SU-DHL-6 (cell line): ENCODE data around the gene MAGEC1.
"Not testable (repeated sequence)": the region's sequence is repeated elsewhere in the genome, so short reads cannot be mapped to it uniquely, and the experiment has no call there.

Experiments used
- H2AFZ ChIP-seq: fragments of 200-600 bp; sonication (generic); 2 replicates; pipeline ENCODE4 v1.6.1; 2014; ENCODE audit warnings: low read depth, mild to moderate bottlenecking, moderate library complexity, mixed read lengths, antibody characterized with exemption, low read length; ENCODE audit not compliant: severe bottlenecking
- H3F3A ChIP-seq: fragments of 200-600 bp; shearing (Covaris generic); 2 replicates; pipeline ENCODE4 v1.6.0; 2016; ENCODE audit warnings: antibody characterized with exemption, mild to moderate bottlenecking; ENCODE audit not compliant: insufficient read depth
- H3K27ac ChIP-seq: fragments of 200-600 bp; sonication (generic); 2 replicates; pipeline ENCODE4 v1.5.1; 2016; ENCODE audit warnings: low read depth, mild to moderate bottlenecking, low read length, moderate library complexity, mixed read lengths
- H3K27me3 ChIP-seq: fragments of 200-600 bp; sonication (generic), shearing (Covaris generic); 2 replicates; pipeline ENCODE4 v1.6.0; 2014; ENCODE audit warnings: mild to moderate bottlenecking, low read length
- H3K36me3 ChIP-seq: fragments of 200-600 bp; sonication (generic); 2 replicates; pipeline ENCODE4 v1.6.1; 2014; ENCODE audit warnings: mild to moderate bottlenecking, low read length, mixed read lengths
- H3K4me2 ChIP-seq: fragments of 300-600, 200-600 bp; shearing (Covaris generic), sonication (generic); 2 replicates; pipeline ENCODE4 v1.6.0; 2014; ENCODE audit warnings: low read length, low read depth, mild to moderate bottlenecking; ENCODE audit not compliant: poor library complexity, severe bottlenecking
- H3K4me3 ChIP-seq: fragments of 200-600 bp; sonication (generic); 2 replicates; pipeline ENCODE4 v1.5.1; 2014; ENCODE audit warnings: antibody characterized with exemption, low read length, mild to moderate bottlenecking, mixed read lengths; ENCODE audit not compliant: insufficient read depth, poor library complexity, severe bottlenecking
- H3K79me2 ChIP-seq: fragments of 200-600 bp; sonication (generic); 2 replicates; pipeline ENCODE4 v1.6.1; 2014; ENCODE audit warnings: mild to moderate bottlenecking, low read length, moderate library complexity; ENCODE audit not compliant: insufficient read depth
- H3K9ac ChIP-seq: fragments of 200-600 bp; sonication (generic); 2 replicates; pipeline ENCODE4 v1.7.0; 2014; ENCODE audit warnings: mild to moderate bottlenecking, low read length
- H3K9me2 ChIP-seq: fragments of 200-600 bp; sonication (generic); replicated peaks from 2 replicates; pipeline ENCODE4 v1.6.1; 2014; ENCODE audit warnings: low read length; ENCODE audit not compliant: insufficient read depth
- H3K9me3 ChIP-seq: fragments of 200-600 bp; sonication (generic); 2 replicates; pipeline ENCODE4 v1.6.1; 2014; ENCODE audit warnings: low read length, mixed read lengths; ENCODE audit not compliant: insufficient read depth
- H4K20me1 ChIP-seq: fragments of 200-600 bp; sonication (generic); 2 replicates; pipeline ENCODE4 v1.6.1; 2014; ENCODE audit warnings: low read depth, mild to moderate bottlenecking, antibody characterized with exemption, low read length, moderate library complexity, mixed read lengths
- CTCF ChIP-seq: fragments of 200-600 bp; sonication (generic); IDR thresholded peaks from one replicate; pipeline ENCODE4 v1.5.1; 2017; ENCODE audit warnings: antibody characterized with exemption, mild to moderate bottlenecking, low read length, moderate library complexity; ENCODE audit not compliant: insufficient read depth, poor library complexity, severe bottlenecking
- EZH2phosphoT487 ChIP-seq: fragments of 200-600 bp; sonication (generic), shearing (Covaris generic); conservative IDR thresholded peaks from 2 replicates; pipeline ENCODE4 v1.6.1; 2018; ENCODE audit warnings: mild to moderate bottlenecking, antibody characterized with exemption, low read length, moderate library complexity, mixed read lengths

MAGEC1 gene

GRCh38 chrX:141903400-141904155 is at the start of gene MAGEC1:
Gene MAGEC1, plus strand, starts transcription at chrX:141903894. Its CDS starts 1,179 bp downstream, at chrX:141905073.
- Histone ChIP-seq H4K20me1 (no peaks in the 10 kb centered on the region), H3K9me2 (no peaks in the 10 kb centered on the region), H2AFZ (no peak within 1 kb of the TSS), H3K27ac (no peak within 1 kb of the TSS), H3K4me3 (no peak within 1 kb of the TSS), H3K79me2 (no peaks in the 10 kb centered on the region), H3K27me3 (no peaks in the 10 kb centered on the region), H3K4me2 (no peak within 1 kb of the TSS), H3K9ac (no peak within 1 kb of the TSS), H3K9me3 (no peaks in the 10 kb centered on the region), H3K36me3 (no peaks in the 10 kb centered on the region), H3F3A (no peaks in the 10 kb centered on the region)
- TF ChIP-seq EZH2phosphoT487 (no peak), CTCF (no peak)

- Histone ChIP-seq H2AFZ (no peak overlapping the region), H3K9me3 (no peaks in the 10 kb centered on the region), H3K36me3 (no peaks in the 10 kb centered on the region), H4K20me1 (no peaks in the 10 kb centered on the region), H3K4me2 (no peak overlapping the region), H3K27ac (no peak overlapping the region), H3K9ac (no peak overlapping the region), H3K79me2 (no peaks in the 10 kb centered on the region), H3F3A (no peaks in the 10 kb centered on the region), H3K27me3 (no peaks in the 10 kb centered on the region), H3K4me3 (no peak overlapping the region), H3K9me2 (no peaks in the 10 kb centered on the region)
- TF ChIP-seq EZH2phosphoT487 (no peak), CTCF (no peak)
These were observed 46.2 kb upstream of the MAGEC1 start for GRCh38 chrX:141857479-141857878.

- Histone ChIP-seq H4K20me1 (no peaks in the 10 kb centered on the region), H3K9me2 (no peaks in the 10 kb centered on the region), H3K27ac (no peak overlapping the region), H3K36me3 (no peaks in the 10 kb centered on the region), H3K4me3 (no peak overlapping the region), H3K4me2 (no peak overlapping the region), H3K27me3 (no peaks in the 10 kb centered on the region), H3F3A (no peaks in the 10 kb centered on the region), H2AFZ (no peak overlapping the region), H3K9me3 (no peaks in the 10 kb centered on the region), H3K9ac (no peak overlapping the region), H3K79me2 (no peaks in the 10 kb centered on the region)
- TF ChIP-seq CTCF, result no peak
- TF ChIP-seq EZH2phosphoT487, result no peak
These were observed 24.1 kb upstream of the MAGEC1 start for GRCh38 chrX:141879616-141880015.

- H3K9me2 ChIP-seq, result not testable (repeated sequence)
These were observed 14.9 kb upstream of the MAGEC1 start for GRCh38 chrX:141888811-141889210.

More at GRCh38 chrX:141888811-141889210, 14.9 kb upstream of the MAGEC1 start:
- not testable (repeated sequence) for H3K4me2 ChIP-seq, H3K27ac ChIP-seq, H3K27me3 ChIP-seq, H3K79me2 ChIP-seq, H2AFZ ChIP-seq, H3F3A ChIP-seq, H3K36me3 ChIP-seq, H3K9ac ChIP-seq, H3K4me3 ChIP-seq, H3K9me3 ChIP-seq, H4K20me1 ChIP-seq
